BJ (cell line): ENCODE measurements around the gene ZNF462. TPM values are rescaled to one million over a fixed set of nuclear protein-coding genes. Genes with fewer than 3 reads are reported as not detected.
"Not testable (repeated sequence)": the region's sequence is repeated elsewhere in the genome, so short reads cannot be mapped to it uniquely, and the experiment has no call there.

ENCODE experiments used
- CTCF ChIA-PET: fragments of 350-600 bp; formaldehyde crosslinking; extraction: SDS; loops from one replicate; lab custom pipeline; 2021; ENCODE audit warnings: antibody characterized with exemption, inconsistent platforms; lab: Yijun Ruan, JAX
- POLR2A ChIA-PET: fragments of 300-600 bp; sonication (Branson Sonifier 250); formaldehyde crosslinking; extraction: SDS; loops from one replicate; lab custom pipeline; 2021; ENCODE audit warnings: antibody characterized with exemption; lab: Charles Lee
- DNase-seq: peaks from one replicate; pipeline ENCODE4 v3.0.0-alpha.2; 2011; ENCODE audit warnings: low read depth
- H3K27me3 ChIP-seq: 2 replicates; pipeline ENCODE4 v1.6.0; 2011; ENCODE audit warnings: low read length; ENCODE audit not compliant: control insufficient read depth, insufficient read depth
- H3K36me3 ChIP-seq: 2 replicates; pipeline ENCODE4 v1.5.1; 2011; ENCODE audit warnings: low read length; ENCODE audit not compliant: control insufficient read depth, insufficient read depth
- H3K4me3 ChIP-seq: 2 replicates; pipeline ENCODE4 v1.5.1; 2011; ENCODE audit warnings: low read depth, mild to moderate bottlenecking, control low read depth, low read length
- polyA plus RNA-seq: library from polyadenylated mRNA; depleted of rRNA; stranded (reverse); fragments of >200 nt; gene quantifications from 2 replicates; pipeline ENCODE4 v1.2.3, GENCODE V29; 2011
- TF ChIP-seq, protein P1 (sequence below): IDR thresholded peaks from 2 replicates; pipeline ENCODE4 v1.5.1; 2011; ENCODE audit warnings: low read depth, mild to moderate bottlenecking, control low read depth, inconsistent platforms, low read length, moderate library complexity; ENCODE audit not compliant: insufficient read depth

Gene ZNF462
- polyA plus RNA-seq, 1 experiment: 3.5 TPM

DNA sequence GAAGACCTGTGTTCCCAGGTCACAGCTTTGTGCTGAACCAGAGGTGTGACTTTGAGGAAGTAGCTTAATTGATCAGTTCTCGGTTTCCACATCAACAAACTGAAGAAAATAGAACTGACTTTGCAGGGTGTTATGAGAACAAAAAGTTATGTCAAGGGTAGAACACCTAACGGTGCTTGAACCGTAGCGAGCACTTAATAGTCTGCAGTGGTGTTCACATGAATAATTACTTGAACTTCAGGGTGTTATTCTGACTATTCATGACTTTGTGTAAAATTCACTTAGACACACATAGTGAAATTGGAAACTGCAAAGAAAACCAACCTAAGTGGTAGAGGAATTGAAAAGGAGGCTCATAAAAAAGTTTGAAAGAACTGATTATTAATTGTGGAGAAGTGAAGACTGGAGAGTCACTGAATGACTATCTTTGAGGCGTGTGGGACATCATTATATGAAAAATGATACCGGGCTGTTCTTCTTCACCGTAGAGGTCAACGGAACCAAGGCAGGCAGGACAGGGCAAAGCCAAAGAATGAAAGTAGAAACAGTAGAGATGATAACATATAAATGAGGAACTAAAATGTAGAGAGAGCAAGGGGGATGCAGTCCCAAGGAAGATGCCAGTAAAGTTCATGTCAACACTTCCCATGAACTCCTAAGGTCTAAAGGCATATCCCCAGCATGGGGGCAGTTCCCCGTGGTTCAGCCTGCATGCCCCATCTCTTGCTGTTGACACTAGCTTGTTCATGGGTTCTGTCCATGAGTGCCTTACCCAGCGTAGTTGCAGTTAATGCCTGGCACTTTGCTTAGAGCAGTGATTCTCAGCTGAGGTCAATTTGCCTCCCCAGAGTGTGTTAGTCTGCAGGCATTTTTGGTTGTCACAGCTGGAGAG, 118.7 kb downstream of the ZNF462 start:
- CTCF ChIA-PET: interaction anchor here (0.6 to 1.1 kb wide), 2 partner anchors 10 to 177 kb away, joined by 3 read pairs; no protein-coding TSS in a partner anchor
- no peak for DNase-seq

DNA sequence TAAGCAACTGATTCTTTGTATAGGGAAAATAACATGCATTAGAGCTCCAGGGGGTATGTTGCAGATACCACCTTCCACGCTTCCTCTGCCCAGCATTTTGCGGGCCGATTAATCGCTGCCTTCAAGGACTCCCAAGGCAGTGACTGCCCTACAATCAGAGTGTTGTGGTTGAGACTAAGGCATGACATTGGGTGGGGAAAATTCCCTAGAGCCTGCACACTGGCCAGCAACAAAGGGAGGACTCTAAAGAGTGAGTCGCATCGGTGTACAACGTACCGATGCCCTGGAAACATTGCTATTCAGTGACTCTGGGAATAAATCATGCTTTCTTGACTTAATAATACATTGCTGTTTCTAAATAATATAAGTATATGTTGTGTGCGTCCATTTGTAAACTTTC, 119.7 kb downstream of the ZNF462 start:
- no peak for DNase-seq
- ChIA-PET CTCF (no interaction called here), POLR2A (no interaction called here)

More for the DNA sequence above, 118.7 kb downstream of the ZNF462 start:
- H3K4me3 ChIP-seq: no peak overlapping the region
- peaks cover 3% of the 10 kb centered on the region for H3K36me3 ChIP-seq
- TF ChIP-seq, protein P1, sequence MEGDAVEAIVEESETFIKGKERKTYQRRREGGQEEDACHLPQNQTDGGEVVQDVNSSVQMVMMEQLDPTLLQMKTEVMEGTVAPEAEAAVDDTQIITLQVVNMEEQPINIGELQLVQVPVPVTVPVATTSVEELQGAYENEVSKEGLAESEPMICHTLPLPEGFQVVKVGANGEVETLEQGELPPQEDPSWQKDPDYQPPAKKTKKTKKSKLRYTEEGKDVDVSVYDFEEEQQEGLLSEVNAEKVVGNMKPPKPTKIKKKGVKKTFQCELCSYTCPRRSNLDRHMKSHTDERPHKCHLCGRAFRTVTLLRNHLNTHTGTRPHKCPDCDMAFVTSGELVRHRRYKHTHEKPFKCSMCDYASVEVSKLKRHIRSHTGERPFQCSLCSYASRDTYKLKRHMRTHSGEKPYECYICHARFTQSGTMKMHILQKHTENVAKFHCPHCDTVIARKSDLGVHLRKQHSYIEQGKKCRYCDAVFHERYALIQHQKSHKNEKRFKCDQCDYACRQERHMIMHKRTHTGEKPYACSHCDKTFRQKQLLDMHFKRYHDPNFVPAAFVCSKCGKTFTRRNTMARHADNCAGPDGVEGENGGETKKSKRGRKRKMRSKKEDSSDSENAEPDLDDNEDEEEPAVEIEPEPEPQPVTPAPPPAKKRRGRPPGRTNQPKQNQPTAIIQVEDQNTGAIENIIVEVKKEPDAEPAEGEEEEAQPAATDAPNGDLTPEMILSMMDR: no peak
- no peaks in the 10 kb centered on the region for H3K27me3 ChIP-seq
- POLR2A ChIA-PET: no interaction called here

DNA sequence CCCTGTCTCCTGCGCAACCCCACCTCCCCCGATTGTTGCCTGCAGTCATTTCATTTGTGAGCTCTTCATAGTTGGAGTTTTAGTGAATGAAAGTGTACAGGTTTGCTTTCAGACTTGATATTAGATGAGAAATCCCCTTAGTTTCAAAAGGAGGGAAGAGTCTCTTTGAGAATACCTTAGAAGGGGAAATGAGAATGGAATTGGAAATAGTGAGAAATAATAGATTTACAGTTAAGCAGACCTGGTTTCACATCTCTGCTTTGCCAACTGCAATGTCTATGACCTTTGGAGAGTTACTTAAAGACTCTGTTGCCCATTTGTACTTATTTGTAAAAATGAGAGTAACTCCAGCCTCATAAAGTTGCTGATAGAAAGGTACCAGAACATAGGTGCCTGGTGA, 120.4 kb downstream of the ZNF462 start:
- Histone ChIP-seq H3K4me3 (no peak overlapping the region), H3K27me3 (no peaks in the 10 kb centered on the region), H3K36me3 (peaks cover 4% of the 10 kb centered on the region)
- DNase-seq: no peak
- TF ChIP-seq, protein P1: no peak
- ChIA-PET CTCF (no interaction called here), POLR2A (no interaction called here)

More for the DNA sequence above, 119.7 kb downstream of the ZNF462 start:
- Histone ChIP-seq H3K4me3 (no peak overlapping the region), H3K36me3 (peaks cover 3% of the 10 kb centered on the region), H3K27me3 (no peaks in the 10 kb centered on the region)
- TF ChIP-seq, protein P1: no peak

DNA sequence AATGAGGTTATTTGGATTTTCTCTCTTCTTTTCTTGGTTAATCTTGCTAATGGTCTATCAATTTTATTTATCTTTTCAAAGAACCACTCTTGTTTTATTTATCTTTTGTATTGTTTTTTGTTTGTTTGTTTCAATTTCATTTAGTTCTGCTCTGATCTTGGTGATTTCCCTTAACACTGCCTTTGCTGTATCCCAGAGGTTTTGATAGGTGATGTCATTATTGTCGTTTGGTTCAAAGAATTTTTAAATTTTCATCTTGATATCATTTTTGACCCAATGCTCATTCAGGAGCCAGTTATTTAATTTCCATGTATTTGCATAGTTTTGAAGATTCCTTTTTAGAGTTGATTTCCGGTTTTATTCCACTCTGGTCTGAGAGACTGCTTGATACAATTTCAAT, 126.9 kb downstream of the ZNF462 start:
- H3K27me3 ChIP-seq, DNase-seq, H3K36me3 ChIP-seq, POLR2A ChIA-PET, CTCF ChIA-PET, H3K4me3 ChIP-seq: not testable (repeated sequence)

DNA sequence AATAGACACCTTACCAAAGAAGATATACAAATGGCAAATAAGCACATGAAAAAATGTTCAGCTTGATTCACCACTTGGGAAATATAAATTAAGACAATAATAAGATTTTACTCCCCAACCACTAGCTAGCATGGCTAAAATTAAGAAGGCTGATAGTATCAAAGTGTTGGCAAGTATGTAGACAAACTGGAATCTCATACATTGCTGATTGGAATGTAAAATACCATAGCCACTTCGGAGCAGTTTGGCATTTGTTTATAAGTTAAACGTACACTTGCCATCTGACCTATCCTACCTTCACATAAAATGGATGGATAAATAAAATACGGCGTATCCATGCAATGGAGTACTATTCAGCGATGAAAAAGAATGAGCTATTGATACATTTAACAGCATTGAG, 129.2 kb downstream of the ZNF462 start:
- no peak for DNase-seq
- no peaks in the 10 kb centered on the region for H3K27me3 ChIP-seq
- no peak overlapping the region for H3K4me3 ChIP-seq
- CTCF ChIA-PET: interaction anchor here (0.7 kb wide), 1 partner anchor 11 kb away, joined by 3 read pairs; no protein-coding TSS in a partner anchor
- H3K36me3 ChIP-seq: 0 out of 2 replicates have a peak, but pooled peaks cover 1% of the 10 kb centered on the region
- POLR2A ChIA-PET: no interaction called here
- TF ChIP-seq, protein P1: no peak
